GM18867 (cell line): Measurements from ENCODE around the gene ACSS1.

ENCODE experiments used
- ATAC-seq: cut with Tn5 transposase; IDR thresholded peaks from one replicate; pipeline ENCODE4 v1.9.1; 2021; ENCODE audit warnings: mild to moderate bottlenecking, moderate library complexity; ENCODE audit not compliant: unreplicated experiment

ACSS1 gene

GRCh38 chr20:25061103-25061799 is 3.3 kb upstream of the ACSS1 start:
- ATAC-seq: no peak

GRCh38 chr20:25059866-25060465 is 2.0 kb upstream of the ACSS1 start:
- no peak for ATAC-seq

GRCh38 chr20:25058847-25059810 is 1.2 kb upstream of the ACSS1 start:
- ATAC-seq: no peak

- ATAC-seq: peak; percentile 34
Observed at GRCh38 chr20:25057234-25058050, 497 bp downstream of the ACSS1 start.

- ATAC-seq: no peak
Observed at GRCh38 chr20:25056690-25057233, 1.2 kb downstream of the ACSS1 start.

GRCh38 chr20:25055711-25056495 is 2.0 kb downstream of the ACSS1 start:
- ATAC-seq: no peak

GRCh38 chr20:25054995-25055629 is 2.8 kb downstream of the ACSS1 start:
- ATAC-seq: no peak

- no peak for ATAC-seq
Observed at GRCh38 chr20:25054096-25054820, 3.7 kb downstream of the ACSS1 start.

- ATAC-seq: no peak
Observed at GRCh38 chr20:25053255-25054031, 4.5 kb downstream of the ACSS1 start.

GRCh38 chr20:25052255-25053194 is 5.4 kb downstream of the ACSS1 start:
- peak; percentile 40 for ATAC-seq

GRCh38 chr20:25051386-25052155 is 6.4 kb downstream of the ACSS1 start:
- ATAC-seq: no peak

- ATAC-seq: no peak
Observed at GRCh38 chr20:25050501-25051350, 7.2 kb downstream of the ACSS1 start.

GRCh38 chr20:25050082-25050481 is 7.9 kb downstream of the ACSS1 start:
- no peak for ATAC-seq

GRCh38 chr20:25049261-25050060 is 8.5 kb downstream of the ACSS1 start:
- no peak for ATAC-seq
